ENCODE measurements around the gene PRCD.
"Not testable (repeated sequence)": the region's sequence is repeated elsewhere in the genome, so short reads cannot be mapped to it uniquely, and the experiment has no call there.

Gene PRCD

DNA sequence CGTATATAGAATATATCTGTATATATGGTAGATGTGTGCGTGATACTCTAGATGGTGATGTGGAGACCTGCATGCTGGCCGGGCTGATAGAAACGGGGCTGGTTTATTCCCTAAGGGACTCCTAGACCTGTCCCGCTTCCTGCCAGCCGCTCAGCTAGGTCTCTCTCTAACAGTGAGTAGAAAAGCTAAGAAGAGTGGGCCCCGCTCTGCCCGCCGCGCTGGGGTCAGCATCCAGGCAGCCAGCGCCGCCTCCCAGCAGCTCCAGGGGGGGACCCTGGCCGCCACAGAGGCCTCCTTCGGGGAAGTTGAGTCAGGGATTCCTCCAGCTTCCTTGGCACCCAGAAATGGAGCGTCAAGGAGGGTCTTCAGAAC is 11.7 kb upstream of the PRCD start:
- DNase-seq (ENCODE audit: low read depth), result no peak

DNA sequence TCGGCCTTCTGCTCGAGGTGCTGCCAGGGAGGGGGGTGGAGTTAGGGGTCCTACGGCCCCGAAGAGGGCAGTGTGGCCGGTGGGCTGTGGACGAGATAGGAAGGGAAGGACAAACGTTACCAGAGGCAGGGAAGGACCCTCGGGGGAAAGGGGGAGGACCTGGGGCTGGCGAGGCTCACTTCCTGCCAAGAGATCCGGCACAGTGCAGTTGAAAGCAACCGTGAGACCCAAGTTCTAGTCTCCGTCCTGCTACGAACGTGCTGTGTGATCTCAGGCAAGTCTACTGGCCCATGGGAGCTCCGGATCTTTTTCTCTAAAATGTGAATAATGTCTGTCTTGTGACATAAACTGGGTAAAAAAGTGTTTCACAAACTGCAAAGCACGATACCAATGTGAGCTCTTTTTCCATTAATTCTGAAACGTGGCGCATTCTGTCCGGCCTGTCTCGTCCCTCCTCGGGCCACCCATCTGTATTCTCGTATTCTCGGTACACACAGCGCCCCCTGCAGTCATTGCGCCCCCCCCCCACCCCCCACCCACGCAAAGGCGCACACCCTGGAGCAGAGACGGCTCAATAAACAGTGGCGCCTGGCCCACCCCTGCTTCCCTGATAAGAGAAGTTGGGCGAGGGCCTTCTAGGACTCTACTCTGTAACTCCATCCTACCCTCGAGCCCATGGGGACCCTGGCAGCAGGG is 11.2 kb upstream of the PRCD start:
- no peak for DNase-seq (ENCODE audit: low read depth)

DNA sequence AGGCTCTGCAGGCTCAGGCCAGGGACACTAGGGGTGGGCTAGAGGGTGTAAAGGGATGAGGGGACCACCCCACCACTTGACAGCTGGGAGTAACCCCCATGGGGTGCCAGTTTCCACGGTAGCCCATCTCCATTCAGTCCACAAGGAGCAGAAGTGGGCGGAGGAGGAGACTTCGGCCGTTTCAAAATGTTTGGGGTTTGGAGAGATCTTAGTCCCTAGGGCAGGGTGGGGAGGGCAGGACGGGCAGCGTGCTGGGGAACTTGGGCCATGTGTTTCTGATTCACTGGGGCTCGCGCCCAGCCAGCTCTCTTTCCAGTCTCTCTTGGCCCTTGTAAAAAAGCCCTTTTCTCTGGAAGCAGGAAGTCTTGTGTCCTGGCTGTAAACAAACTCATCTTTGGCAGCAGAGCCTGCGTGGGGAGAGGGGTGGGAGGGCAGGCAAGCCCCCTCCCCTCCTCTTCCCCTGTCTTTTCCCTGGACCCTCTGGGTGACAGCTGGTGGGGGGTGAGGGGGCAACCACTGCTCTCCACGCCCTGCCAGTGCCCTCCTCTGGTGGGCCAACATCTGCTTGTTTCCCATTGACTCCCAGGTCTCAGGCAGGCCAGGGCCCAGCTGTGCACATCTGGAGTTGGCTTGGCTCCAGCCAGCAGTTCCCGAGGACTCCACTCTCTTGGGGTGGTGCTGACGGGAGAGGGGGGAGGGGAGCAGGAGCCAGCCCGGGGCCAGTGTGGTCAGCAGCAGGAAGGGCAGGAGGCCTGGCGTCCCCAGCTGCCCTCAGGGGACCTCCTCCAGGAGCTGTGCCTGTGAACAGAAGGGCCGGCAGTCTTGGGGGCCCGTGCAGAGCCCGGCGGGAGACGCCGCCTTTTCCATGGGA is 10.4 kb upstream of the PRCD start:
- DNase-seq (ENCODE audit: low read depth), result peak; percentile 70

GRCh38 chr17:76530095-76530723 is 9.6 kb upstream of the PRCD start:
- DNase-seq (ENCODE audit: low read depth), result no peak

DNA sequence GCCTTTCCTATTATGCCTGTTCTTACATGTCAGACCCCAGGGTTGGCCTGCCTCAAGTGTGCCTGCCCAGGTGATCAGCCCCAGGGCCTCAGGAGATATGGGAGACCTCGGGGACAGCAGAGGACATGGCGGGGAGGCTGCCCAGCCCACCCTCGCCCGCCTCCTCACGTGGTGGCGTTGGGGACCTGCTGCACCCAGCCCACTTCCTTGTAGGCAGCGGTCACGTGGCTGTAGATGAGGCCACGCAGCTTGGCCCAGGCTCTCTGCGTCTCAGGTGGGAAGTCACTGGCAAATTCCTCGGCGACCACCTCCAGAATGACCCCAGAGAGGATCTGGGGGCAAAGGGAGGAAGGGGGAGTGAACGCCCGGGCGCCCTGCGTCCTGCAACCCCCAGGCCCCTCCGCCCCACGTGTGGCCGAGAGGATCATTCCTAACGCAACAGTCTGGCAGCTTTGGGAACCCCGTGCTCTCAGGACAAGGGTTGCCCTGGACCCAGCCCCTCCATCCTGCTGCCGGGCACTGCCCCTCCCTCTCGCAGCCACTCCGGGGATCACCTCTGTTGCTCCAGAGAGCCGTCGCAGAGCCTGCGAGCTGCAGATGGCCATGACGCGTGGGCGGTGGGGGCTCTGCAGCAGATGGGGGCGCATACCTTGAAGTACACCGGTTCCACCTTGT is 8.9 kb upstream of the PRCD start:
- no peak for DNase-seq (ENCODE audit: low read depth)

DNA sequence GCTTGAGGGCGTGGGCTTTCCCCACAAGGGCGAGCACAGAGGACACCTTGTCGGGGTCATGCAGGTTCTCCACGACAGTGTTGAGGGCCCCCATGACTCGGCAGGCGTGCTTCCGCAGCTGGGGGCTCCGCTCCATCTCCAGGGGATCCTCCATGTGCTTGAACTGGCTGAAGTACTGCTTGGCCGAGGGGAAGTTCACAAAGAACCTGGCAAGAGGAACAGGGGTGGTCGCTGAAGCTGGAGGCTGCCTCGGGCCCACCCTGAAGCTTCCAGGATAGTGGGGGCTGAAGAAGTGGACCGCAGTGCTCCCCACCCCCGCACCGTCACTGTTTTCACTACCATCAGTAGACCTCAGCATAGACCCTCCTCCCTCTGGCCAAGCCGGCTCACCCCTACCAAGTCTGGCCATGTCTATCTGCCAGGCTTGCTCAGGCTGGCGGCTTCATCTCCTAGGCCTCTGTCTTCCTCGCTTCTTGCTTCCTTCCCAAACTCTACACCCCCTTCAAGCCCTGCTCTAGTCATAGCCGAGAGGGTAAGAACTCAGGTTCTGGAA is 8.3 kb upstream of the PRCD start:
- DNase-seq (ENCODE audit: low read depth), result no peak

- DNase-seq (ENCODE audit: low read depth), result no peak
These were observed 7.7 kb upstream of the PRCD start for GRCh38 chr17:76532072-76532651.

- DNase-seq (ENCODE audit: low read depth), result not testable (repeated sequence)
These were observed 6.0 kb upstream of the PRCD start for GRCh38 chr17:76533640-76534359.

- DNase-seq (ENCODE audit: low read depth), result no peak
These were observed 4.8 kb upstream of the PRCD start for GRCh38 chr17:76534831-76535732.

DNA sequence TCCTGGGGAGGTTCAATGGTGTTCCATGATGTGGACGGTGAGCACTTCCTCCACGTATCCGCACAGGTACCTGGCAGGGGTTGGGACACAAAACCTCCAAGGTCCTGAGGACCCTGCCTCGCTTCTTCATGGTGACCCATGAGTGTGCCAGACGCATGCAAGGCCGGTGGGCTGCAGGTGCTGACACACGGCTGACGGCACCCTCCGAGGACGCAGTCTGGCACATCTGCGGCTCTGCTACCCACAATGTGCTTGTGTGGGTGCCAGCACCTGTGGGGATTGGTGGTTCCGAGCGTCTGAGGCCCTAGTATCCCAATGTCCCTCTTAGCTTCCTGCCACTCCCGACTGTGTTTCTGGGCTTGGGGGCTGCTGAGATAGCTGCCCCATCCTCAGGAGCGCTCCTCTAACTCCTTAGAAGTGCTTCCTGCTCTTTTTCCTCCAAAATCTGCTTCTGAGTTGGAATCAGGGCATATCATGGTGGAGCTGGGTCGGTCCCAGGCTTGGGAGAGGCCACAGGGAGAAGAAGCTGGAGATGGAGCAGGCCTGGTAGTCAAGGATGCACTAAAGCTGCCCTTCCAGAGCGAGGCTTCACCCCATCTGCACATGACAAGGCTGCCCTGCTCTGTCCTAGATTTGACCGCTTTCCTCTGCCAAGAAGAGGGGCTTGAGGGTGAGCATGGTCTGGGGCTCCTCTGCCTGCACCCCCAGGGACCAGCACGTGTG is 3.9 kb upstream of the PRCD start:
- no peak for DNase-seq (ENCODE audit: low read depth)

DNA sequence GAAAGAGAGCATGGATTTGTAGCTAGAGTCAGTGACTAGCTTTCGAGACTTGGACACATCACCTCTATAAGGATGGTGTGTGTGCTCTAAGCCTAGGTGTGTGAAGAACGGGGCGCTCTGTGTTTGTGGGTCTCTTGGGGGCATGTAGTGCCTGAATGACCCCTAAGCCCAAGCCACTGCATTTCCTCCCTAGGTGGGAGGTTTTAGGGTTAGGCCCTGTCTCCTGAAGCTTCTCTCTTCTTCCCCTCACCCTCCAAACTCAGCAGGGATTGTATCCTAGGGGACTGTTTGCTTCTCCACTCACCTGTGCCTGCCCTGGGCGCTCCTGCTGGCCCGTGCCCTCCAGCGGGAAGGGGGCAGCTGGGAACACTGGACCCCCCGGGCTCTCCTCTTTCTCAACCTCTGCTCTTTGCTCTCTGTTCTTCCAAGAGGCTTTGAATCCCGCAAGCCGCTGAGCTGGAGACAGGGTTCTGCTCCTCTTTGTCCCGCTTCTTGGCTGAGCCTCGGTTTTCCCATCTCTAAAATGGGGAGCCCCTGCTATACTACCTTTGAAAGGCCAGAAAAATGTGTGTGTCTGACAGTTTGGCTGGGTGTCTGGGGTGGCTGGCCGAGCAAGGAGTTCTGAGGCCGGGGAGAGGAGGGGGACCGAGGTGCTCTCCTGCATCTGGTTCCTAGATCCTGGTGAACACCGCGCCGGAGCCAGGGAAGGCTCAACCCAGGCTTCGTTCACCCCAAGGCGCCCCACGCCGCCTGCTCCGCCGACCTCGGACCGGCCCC is 3.1 kb upstream of the PRCD start:
- DNase-seq (ENCODE audit: low read depth), result no peak

DNA sequence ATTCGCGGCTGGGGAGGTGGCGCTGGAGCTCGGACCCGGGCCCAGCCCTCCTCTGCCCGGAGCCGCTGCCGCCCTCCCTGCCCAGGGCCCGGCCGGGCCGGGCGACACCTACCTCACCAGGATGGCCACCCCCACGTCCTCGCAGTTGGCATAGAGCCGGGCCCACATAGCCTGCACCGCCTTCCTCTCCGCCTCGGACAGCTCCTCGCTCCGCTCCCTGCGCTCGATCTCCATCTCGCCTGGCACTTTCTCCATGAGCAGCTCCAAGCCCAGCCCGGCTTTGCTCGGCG is 2.6 kb upstream of the PRCD start:
- DNase-seq (ENCODE audit: low read depth), result no peak

- DNase-seq (ENCODE audit: low read depth), result no peak
These were observed 2.1 kb upstream of the PRCD start, which contains the start of gene CYGB for GRCh38 chr17:76537578-76538280. Gene CYGB, minus strand, starts transcription at chr17:76537709. Its CDS starts 167 bp downstream, at chr17:76537542.

- no peak for DNase-seq (ENCODE audit: low read depth)
These were observed 1.4 kb upstream of the PRCD start for GRCh38 chr17:76538281-76538931.

DNA sequence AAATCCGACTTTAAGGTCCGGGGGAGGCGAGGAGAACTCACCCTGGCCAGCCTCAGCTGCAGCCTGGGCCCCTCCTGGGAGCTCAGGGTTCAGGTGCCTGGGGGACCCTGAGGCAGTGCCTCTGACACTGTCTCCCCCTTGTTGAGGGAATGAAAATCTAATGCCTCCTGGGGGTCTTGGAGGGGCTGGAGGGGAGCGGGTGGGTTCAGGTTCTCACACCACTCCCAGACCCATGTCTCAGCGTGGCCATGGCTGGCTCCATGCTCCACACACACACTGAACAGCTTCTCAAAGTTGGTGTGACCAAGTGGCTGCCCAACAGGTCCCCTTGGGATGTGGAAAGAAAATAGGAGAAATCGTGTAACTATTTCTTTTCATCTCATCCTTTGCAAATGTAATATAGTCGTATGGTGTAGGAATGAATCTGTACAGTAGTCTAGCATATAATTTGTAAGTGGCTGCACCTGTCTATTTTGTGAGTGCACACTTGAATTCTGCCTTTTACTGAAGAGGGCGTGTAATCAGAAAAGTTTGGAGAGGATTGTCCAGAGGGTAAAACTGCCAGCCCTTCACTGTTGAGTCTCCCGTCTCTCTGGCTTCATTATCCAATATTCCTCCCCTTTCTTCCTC is 788 bp upstream of the PRCD start:
- no peak for DNase-seq (ENCODE audit: low read depth)

DNA sequence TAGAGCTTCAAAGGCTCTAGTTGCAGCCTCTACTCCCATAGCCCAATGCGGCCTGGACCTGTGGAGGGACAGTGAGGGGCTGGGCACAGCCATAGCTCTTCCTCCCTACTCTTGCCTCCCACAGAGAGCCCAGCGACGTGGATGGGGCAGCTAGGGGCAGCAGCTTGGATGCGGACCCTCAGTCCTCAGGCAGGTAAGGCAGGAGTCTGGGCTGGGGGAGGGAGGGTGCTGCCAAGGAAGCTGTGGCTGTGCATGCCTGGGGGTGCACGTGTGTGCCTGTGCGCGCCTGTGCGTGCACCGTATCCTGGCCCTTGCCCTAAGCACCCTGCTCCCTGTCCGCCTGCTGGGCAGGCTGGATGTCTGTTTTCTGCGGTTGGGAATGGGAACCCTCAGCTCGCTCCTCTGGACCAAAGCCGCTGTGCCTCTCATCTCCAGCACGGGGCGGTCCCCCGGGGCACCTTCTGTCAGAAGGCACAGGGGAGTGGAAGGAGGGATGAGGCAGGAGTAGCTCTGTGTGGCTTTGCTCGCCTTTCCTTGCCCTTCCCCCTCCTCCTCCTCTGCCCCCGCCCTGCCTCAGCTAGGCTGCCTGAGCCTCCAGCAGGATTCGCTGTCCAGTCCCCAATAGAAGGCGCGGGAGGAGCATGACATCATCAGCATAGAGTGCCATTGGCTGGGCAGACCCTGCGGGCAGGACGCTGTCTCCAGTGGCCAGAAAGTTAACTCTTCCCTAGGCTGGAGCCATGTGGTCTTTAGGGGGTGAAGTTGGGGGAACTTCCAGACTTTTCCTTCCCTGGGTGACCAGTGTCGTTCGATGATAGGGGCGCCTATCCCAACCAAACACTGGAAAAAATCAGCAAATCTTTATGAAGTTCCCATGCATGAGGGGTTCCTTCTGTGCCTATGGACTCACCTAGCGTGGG is 797 bp downstream of the PRCD start:
- DNase-seq (ENCODE audit: low read depth), result no peak

Measured in CMK (cell line).